Right ventricle myocardium inferior (tissue), 1 donor: Measurements from ENCODE around the gene POLA1. TPM values are rescaled to one million over a fixed set of nuclear protein-coding genes. Genes with fewer than 3 reads are reported as not detected.
A peak's percentile ranks its signal among the peaks of the same experiment; 100 is the strongest.
"Not testable (repeated sequence)": the region's sequence is repeated elsewhere in the genome, so short reads cannot be mapped to it uniquely, and the experiment has no call there.

Experiments used
- ATAC-seq: fragments of 200-7000 bp; cut with Tn5 transposase; one replicate; pipeline ENCODE4 v1.9.1; 2020; ENCODE audit warnings: mild to moderate bottlenecking, moderate library complexity
- DNase-seq: peaks from one replicate; pipeline ENCODE4 v3.0.0; 2021; ENCODE audit errors: missing footprints
- intact Hi-C: fragments of 100-400 bp; cut with DNase I; formaldehyde crosslinking; loops from one replicate; pipeline ENCODE4 v1.11.0; 2022
- total RNA-seq: library from RNA; stranded (reverse); fragmentation: NEBNext Ultra II Directional; extraction: Animal tissue kit (Norgen Biotek cat#: 25700); gene quantifications from one replicate; pipeline ENCODE4 v1.2.1, GENCODE V29; 2021
- donor health status: DM: no; HTN: yes; CAD: no; lungs with severe emphysema.

The POLA1 gene
- total RNA-seq, 1 donor from 2014 or later, result 6.0 TPM

DNA sequence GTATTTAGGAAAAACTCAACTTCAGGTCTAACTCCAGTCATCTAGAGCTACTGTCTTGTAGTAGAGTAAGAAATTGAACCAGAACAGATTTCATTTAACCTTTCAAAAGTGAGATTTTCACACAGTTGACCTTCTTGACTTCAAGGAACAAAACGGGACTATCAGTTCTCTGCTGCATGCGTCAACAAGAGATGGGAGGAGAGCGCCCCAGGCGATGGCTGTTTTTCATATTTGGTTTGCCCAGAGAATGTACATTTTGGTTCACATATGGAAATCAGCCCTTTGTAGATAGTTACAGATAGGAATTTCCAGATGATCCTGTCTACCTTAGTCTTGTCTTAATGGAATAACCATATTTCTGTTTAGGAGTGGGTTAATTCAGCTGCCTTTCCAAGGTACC is 158.1 kb downstream of the POLA1 start:
- DNase-seq (no peak), ATAC-seq (no peak)
- intact Hi-C loops, result no loop called here

DNA sequence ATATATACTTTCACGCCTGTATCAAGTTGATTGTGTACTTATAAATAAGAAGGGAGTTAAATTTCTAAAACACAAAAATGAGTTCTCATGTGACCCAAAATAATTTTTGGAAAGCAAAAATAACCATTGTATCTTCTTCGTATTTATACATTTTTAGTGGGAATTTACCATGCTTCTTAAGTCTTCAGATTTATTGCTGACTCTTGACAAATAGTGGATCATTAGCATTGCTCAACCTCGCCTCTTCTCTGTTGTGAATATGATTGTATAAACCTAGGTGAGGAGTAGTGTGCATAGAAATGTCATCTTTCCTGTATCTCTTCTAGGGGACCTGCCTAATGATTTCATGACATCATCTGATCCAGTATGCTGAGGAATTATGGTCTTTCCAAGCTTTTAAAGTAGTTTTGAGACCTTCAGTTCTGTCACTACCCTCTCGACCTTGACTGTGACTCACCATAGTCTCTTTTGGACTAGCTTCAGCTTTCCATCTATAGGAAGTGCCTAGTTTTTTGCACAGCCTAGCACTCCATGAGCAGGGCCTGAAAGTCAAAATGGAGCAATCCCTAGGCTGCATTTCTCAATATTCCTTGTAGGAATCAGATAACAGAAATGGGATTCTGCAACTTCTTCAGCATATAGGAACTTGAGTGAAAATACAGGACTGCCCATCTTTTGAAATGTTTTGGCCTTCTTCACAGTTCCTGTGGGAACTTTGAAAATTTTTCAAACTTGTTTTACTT is 164.5 kb downstream of the POLA1 start:
- DNase-seq (no peak), ATAC-seq (no peak)
- intact Hi-C loops, result no loop called here

DNA sequence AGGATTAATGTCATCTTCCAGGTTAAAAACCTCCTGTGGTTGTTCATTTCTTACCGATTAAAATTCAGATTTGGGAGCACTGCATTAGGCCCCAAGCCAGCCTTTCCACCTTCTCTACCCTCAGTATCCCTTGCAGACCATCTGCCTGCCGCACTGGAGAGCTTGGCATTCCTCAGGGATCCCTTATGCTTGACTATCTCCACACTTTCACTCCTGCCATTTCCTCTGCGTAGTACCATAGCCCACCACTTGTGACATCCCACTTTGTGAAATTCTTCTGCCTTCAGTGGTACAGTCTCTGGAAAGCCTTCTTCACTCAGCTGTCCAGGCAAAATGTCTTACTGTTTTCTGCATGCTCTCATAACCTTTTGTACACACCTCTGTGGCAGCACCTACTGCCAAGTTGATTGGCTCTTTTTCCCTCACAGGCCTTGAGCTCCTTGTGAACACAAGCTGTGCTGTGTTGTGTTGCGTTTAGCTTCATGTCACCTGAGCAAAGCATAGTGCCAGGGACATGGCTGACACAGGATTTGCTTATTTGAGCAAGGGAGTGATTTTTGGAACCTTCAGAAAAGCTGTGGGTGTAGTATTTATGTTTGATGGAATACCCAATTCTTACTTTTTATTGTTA is 165.6 kb downstream of the POLA1 start:
- intact Hi-C loops, result no loop called here
- no peak for ATAC-seq
- DNase-seq, result no peak

DNA sequence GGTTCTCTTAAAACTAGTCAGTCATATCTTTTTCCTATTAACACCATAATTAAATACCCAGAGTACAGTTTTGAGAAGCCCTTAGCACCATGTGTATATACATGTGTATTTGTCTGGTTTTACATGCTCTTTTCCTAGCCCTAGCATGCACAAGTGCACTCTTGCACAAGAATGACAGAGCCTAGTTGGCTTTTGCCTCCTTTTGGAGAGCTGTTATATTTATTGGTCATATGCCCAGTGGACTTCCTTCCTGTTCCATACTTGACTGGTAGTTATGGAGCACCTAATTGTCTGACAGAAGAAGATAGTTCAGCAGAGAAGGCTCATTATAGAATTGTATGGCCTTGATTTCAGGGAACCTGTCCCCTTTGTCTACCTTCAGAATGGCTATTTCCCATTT is 166.4 kb downstream of the POLA1 start:
- DNase-seq, result no peak
- no peak for ATAC-seq
- intact Hi-C loops, result no loop called here

DNA sequence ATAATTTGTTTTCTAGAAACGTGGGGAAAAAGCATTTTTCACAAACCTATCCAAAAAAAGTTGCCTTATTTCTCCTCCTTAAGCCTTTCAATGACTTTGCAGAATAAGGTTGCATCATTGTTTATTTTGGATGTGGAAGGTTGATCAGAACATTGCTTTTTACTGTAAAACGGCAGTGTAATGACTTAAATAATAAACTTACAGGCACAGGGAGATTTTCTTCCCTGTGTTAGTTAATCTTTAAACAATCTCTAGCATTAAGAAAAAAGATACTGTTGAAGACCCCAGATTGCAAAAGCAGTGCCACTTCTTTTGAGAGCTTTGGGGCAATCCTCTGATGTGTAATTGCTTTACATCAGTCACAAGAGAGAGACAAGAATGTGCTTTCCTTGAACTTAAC is 168.6 kb downstream of the POLA1 start:
- ATAC-seq (no peak), DNase-seq (no peak)
- intact Hi-C loops, result no loop called here

DNA sequence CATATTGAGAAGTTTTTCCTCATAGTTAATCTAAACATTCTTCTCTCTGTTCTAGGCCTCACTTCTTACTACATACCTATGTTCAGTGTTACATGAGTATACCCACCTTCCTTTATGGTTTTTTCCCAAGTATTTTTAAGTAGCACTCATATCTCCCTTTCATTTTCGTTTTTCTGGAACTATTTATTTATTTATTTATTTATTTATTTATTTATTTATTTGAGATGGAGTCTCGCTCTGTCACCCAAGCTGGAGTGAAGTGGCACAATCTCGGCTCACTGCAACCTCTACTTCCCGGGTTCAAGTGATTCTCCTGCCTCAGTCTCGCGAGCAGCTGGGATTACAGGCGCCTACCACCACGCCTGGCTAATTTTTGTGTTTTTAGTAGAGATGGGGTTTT is 170.1 kb downstream of the POLA1 start:
- ATAC-seq, DNase-seq, intact Hi-C loops: not testable (repeated sequence)

DNA sequence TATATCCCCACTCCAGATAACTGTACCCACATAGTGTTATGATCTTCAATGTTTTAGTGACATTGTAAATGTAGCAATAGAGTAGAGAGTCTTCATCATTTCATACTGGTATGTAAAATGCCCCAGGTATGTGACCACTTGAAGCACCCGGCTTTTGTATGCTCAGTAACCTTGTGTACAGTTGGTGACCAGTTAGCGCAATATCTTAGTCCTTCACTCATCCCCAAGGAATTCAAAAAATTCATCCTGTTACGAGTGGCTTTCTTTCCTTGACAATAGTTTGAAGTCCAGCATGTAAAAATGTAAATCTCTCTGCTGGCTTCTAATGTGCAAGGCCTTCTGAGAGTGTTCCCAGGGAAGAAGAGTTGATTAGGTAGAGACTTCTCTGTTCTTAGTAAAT is 176.4 kb downstream of the POLA1 start:
- DNase-seq (no peak), ATAC-seq (no peak)
- intact Hi-C loops, result no loop called here

DNA sequence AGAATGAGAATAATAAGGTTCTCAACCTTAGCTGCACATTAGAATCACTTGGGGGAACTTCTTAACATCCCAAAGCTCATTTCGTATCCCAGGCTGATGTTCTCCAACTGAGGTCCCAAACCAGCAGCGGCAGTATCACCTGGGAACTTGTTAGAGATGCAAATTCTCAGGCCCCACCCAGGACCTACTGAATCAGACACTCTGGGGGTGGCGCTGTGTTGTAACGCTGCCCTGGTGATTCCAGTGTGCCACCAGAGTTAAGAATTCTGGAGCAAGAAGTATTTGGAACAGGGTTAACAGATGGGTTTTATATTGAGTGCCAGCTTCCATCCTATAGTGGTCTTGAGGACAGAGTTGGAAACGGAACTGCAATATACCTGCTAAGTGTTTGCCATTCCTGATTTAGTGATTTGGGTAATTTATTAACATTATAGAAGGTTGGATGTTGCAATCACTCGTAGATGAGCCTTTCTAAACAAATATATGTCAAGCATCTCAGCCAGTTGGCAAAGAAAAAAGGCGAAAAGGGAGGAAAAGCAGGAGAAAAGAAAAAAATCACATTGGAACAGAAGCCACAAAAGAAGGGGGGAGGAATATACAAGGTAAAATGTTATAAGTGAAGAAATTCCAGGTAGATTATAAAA is 181.0 kb downstream of the POLA1 start:
- no peak for DNase-seq
- intact Hi-C loops, result no loop called here
- ATAC-seq, result no peak

DNA sequence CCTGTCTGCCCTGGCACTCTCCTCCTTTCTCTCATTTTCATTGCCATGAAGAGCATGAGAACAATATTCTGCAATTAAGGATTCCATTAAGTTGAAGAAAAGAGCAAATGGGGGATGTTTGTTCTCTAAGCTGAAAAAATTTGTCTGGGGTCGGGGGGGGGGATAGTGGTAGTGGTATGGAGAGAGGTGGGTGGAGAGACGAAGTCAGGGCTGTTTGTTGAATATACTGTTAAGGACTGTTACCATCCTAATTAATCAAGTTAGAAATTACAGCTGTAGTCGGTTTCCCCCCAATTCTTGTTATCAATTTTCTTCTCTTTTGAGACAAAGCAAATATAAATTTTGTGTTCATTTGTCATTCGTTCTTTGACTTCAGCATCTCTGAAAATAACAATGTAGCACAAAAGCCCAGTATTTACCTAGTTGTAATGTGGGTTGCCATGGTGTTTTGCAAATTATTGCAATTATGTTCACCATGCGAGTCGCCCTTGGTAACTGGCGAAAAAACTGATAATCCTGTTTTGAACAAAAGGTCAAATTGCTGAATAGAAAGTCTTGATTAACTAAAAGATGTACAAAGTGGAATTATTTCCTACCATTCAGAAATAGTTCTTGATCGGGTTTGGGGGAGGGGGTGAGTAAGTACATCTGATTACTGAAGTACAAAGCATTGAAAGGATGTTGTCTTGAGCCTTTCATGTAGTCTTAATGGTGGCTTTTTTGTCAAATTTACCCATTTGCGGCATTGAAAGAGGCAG is 183.0 kb downstream of the POLA1 start:
- ATAC-seq (no peak), DNase-seq (no peak)
- intact Hi-C loops, result no loop called here

DNA sequence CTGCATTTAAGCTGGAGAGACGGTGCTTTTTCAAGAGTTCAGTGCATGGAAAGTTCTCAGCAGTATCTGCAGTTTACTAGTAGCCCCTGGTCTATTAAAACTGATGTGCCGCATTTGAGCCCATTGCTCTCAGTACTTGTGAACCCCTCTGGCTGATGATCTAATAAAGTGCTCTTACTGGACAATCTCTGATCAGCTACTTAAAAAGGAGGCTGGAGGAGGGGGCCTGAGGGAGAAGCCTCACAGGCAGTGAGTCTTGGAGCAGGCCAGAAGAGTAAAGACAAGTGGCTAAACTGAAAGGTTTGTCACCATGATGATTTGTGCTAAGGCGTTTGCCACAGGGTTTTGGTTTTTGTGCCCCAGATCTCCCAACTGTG is 183.6 kb downstream of the POLA1 start:
- DNase-seq (no peak), ATAC-seq (no peak)
- intact Hi-C loops, result no loop called here

DNA sequence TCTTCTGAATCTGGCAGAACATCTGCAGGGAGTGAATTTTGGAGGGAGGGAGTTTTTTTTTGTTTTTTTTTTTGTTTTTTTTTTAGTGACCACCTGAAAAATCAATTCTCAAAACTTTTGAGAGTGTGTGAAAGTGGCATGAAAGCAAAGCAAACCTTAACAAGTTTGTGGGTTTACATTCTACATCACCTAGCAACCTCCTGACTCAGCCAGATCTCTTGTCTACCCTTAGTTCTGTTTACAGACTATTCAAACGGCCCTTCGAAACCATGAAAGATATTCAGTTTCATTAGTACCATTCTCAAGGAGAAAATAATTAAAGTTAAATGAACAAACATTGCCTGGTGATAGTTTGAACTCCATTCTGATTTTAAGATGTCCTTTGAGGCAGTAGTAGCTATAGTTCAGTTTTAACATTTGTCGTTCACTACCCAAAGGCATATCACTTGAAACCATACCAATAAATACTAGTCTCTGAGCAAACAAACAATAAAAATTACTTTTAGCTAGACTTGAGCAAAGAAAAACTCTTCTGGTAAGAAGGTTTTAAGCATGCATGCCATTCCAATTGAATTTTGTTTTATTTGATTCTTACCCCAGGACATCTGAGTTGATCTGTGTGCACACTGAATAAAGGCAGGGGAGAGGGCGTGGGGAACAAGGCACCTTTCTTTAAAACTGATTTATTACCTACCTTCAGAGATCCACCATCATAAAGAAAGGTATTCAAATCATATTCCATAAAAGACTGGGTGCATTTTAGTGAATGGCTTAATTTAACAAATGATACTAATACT is 184.3 kb downstream of the POLA1 start:
- DNase-seq, result no peak
- ATAC-seq, result no peak
- intact Hi-C loops, result no loop called here

DNA sequence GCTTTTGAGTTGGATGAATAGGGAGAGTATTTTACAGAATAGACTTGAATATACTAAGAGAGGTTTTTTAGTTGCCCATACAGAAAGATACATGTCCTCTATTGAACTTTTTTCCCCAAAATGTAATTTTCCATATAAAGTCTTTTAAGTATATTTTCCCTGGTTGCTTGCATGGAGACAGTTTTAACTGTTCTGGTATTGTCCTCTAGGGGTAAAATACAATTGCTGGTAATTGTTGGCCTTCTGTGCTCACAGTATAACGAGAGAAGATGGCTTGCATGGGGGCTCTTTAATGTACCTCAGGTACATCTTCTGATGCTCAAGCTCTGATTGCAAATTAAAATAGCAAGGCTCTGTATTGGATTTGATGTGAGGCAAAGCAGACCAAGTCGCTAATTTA is 186.0 kb downstream of the POLA1 start:
- intact Hi-C loops, result no loop called here
- DNase-seq (no peak), ATAC-seq (no peak)

DNA sequence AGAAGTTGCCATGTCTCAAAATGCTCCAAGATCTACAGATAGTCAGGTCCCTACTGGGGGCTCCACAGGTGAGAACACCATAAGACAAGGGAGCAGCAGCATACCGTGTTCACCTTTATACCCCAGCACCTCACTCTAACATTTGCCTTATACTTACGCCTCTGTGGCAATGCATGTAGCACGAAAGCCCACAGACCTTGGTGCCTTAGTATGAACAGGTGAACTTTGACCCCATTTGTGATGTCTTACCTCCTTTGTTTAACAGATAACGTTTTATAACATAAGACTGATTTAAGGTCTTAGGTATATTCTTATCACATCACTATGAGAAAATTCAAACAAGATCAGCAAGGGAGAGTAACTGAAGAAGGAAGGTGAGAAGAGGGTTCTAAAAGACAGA is 193.2 kb downstream of the POLA1 start:
- intact Hi-C loops, result no loop called here
- ATAC-seq, result no peak

DNA sequence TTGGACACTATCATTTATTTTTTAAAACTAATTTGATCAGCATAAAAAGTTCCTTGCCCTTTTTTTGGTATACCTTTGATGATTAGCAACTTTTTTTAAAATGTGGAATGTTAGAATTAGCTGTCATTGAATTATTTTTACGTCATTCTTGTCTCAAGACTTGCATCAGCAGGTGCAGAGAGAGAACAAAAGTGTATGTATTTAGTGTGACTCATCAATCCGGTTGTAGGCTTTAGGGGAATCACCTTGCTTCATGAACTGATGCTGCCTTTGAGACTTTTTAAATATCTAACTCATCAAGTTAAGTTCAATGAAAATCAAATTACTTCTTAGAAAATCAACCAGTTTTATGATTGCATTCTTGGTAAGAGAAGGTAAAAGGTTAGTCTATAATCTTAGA is 197.0 kb downstream of the POLA1 start:
- DNase-seq (no peak), ATAC-seq (no peak)
- intact Hi-C loops, result no loop called here

More for the DNA sequence above, 193.2 kb downstream of the POLA1 start:
- DNase-seq, result no peak

DNA sequence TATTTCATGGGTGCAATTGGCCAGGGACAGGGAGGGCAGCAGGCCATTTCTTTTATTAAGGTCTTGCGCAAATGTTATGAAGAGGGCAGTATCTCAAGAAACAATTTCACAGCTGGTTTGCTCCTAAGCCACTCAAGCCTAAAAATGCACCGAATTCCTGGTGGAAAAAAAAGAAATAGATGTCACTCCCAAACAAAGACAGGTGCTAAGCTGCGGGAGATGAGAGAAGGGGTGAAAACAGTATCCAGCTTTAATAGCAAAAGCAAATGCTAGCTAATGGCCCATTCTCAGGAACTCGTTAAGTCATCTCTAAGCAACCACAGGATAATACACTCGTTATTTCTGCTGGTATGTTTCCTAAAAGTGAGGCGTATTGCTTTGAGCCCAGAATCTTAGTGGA is 205.7 kb downstream of the POLA1 start:
- no peak for DNase-seq
- ATAC-seq, result no peak
- intact Hi-C loops, result no loop called here

DNA sequence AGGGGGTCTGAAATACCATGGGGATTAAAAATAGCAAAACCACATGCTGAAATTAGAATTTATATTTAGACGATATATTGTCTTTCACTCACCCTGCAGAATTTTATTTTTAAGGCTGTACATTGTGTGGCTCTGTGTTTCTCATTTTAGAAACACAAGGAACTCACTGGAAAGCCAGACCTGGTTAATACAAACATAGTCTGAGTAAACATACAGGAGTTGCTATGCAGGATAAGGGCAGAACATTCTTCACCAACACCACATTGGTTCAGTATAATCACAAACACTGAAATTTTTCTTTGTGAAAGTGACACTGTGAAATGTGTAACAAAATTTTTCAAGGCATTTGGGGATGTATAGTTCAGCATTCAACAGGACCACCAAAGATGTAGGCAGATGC is 206.5 kb downstream of the POLA1 start:
- ATAC-seq (peak; percentile 52), DNase-seq (no peak)

DNA sequence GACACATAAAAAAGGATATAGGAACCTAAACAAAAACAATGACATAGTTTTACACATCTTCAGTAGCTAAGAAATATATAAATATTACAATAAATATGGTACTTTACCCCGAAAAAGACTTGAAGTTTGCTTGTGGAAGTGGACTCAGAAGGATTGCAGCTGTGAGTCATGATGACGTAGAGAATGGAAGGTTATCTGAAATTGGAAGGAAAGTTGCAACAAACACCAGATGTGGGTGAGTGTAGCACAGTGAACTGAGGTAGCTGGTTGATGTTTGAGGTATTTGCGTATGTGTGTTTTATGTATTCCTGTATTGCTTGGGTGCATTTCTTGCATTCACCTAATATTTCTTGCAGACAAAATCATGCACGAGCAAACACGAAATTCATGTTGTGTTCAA is 209.1 kb downstream of the POLA1 start:
- intact Hi-C loops, result no loop called here
- DNase-seq, result no peak
- ATAC-seq, result no peak

More for the DNA sequence above, 206.5 kb downstream of the POLA1 start:
- intact Hi-C loops, result no loop called here

DNA sequence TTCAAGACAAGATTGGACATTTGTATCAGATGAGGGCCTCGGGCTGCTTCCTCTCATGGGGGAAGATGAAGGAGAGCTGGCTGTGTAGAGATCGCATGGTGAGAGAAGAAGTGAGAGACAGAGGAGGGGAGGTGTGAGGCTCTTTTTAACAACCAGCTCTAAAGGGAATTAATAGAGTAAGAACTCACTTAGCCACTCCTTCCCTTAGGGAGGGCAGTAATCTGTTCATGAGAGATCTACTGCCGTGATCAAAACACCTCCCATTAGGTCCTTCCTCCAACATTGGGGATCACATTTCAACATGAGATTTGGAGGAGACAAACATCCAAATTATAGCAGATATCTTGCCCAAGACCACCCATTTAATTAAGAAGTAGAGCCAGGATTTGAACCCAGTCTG is 225.0 kb downstream of the POLA1 start:
- DNase-seq, result no peak
- intact Hi-C loops, result no loop called here

DNA sequence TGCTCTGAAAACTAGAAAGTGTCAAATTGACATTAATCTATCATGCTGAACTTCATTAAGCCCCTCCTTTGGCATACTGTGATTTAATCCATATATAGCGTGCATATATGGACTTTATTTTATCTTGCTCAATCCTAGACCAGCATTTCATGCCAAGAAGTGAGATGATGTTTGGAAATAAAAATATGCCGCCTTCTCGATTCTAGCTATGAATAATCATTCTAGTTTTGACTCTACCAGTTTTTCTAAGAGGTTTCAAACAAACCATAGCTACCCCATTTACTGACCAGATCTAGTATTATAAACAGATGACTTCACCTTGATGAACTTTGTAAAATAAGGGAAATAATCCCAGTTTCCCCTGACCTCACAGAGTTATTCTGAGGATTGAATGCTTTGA is 227.1 kb downstream of the POLA1 start:
- ATAC-seq (no peak), DNase-seq (no peak)
- intact Hi-C loops, result no loop called here

More for the DNA sequence above, 225.0 kb downstream of the POLA1 start:
- no peak for ATAC-seq
